GM12878 (cell line): ENCODE data around the gene C1GALT1C1. TPM values are rescaled to one million over a fixed set of nuclear protein-coding genes. Genes with fewer than 3 reads are reported as not detected.
"Not testable (repeated sequence)": the region's sequence is repeated elsewhere in the genome, so short reads cannot be mapped to it uniquely, and the experiment has no call there.

Experiments used
- ATAC-seq: fragments of 200-7000 bp; cut with Tn5 transposase; 3 replicates; pipeline ENCODE4 v1.9.1; 2020; ENCODE audit warnings: mild to moderate bottlenecking, moderate library complexity
- BruUV-seq: library from RNA; stranded (reverse); fragments of 400-500 nt; replicated peaks from 2 replicates; lab custom pipeline; 2021; lab: Mats Ljungman, UMichigan
- CTCF ChIA-PET: fragments of 300-600 bp; sonication (Branson Sonifier 250); formaldehyde crosslinking; extraction: SDS; loops from one replicate; lab custom pipeline; 2021; ENCODE audit warnings: inconsistent platforms; lab: Yijun Ruan, JAX
- POLR2A ChIA-PET: fragments of 350-600 bp; formaldehyde crosslinking; extraction: SDS; loops from one replicate; lab custom pipeline; 2021; ENCODE audit warnings: inconsistent platforms; lab: Charles Lee
- RAD21 ChIA-PET: fragments of 300-600 bp; sonication (Branson Sonifier 250); formaldehyde crosslinking; loops from one replicate; lab custom pipeline; 2023; ENCODE audit warnings: antibody characterized with exemption; ENCODE audit not compliant: unreplicated experiment; lab: Charles Lee
- SMC1A ChIA-PET: fragments of 300-600 bp; sonication (Branson Sonifier 250); formaldehyde crosslinking; loops from one replicate; lab custom pipeline; 2023; ENCODE audit not compliant: unreplicated experiment, uncharacterized antibody; lab: Charles Lee
- DNase-seq: peaks from one replicate; pipeline ENCODE4 v3.0.0-alpha.2; 2011; ENCODE audit warnings: low read depth, low spot score
- FAIRE-seq: peaks from 3 replicates; lab custom pipeline; 2011; peaks lifted over from hg19 to GRCh38; lab: Jason Lieb, UNC
- H2AFZ ChIP-seq: 2 replicates; pipeline ENCODE4 v1.6.0; 2011; ENCODE audit warnings: low read depth, low read length, control low read depth; ENCODE audit not compliant: control insufficient read depth
- H3K27ac ChIP-seq: 2 replicates; pipeline ENCODE4 v1.5.1; 2011; ENCODE audit warnings: control low read depth; ENCODE audit not compliant: control insufficient read depth, insufficient read depth
- H3K27me3 ChIP-seq, 2 experiments: replicated peaks in 1 of 2; 2 replicates each; pipeline versions ENCODE4 v1.6.0 to v1.6.1; 2011; ENCODE audit warnings: low read length in 1 of 2; ENCODE audit not compliant: control insufficient read depth in 2 of 2, insufficient read depth in 2 of 2
- H3K36me3 ChIP-seq, 2 experiments: 2 replicates each; pipeline ENCODE4 v1.5.1; 2011; ENCODE audit warnings: low read length in 1 of 2; ENCODE audit not compliant: control insufficient read depth in 2 of 2, insufficient read depth in 2 of 2
- H3K4me1 ChIP-seq: 2 replicates; pipeline ENCODE4 v1.6.1; 2011; ENCODE audit warnings: mild to moderate bottlenecking, low read length, moderate library complexity, mixed read lengths; ENCODE audit not compliant: control insufficient read depth, insufficient read depth
- H3K4me2 ChIP-seq: 2 replicates; pipeline ENCODE4 v1.6.0; 2011; ENCODE audit warnings: control low read depth; ENCODE audit not compliant: control insufficient read depth, insufficient read depth
- H3K4me3 ChIP-seq: fragments of 200-600 bp; sonication (generic); 2 replicates; pipeline ENCODE4 v1.5.1; 2016
- H3K79me2 ChIP-seq: 2 replicates; pipeline ENCODE4 v1.6.0; 2011; ENCODE audit warnings: low read length; ENCODE audit not compliant: control insufficient read depth, insufficient read depth
- H3K9ac ChIP-seq: 2 replicates; pipeline ENCODE4 v1.8.0; 2011; ENCODE audit warnings: low read length, control low read depth, mixed read lengths; ENCODE audit not compliant: control insufficient read depth, insufficient read depth
- H3K9me3 ChIP-seq: replicated peaks from 3 replicates; pipeline ENCODE4 v1.5.1; 2011; ENCODE audit warnings: mild to moderate bottlenecking, low read length; ENCODE audit not compliant: control insufficient read depth, insufficient read depth
- H4K20me1 ChIP-seq: 2 replicates; pipeline ENCODE4 v1.6.0; 2011; ENCODE audit not compliant: control insufficient read depth, insufficient read depth
- MEF2B ChIP-seq: fragments of 450-650 bp; IDR thresholded peaks from 2 replicates; pipeline ENCODE4 v1.6.1; 2018; ENCODE audit warnings: mild to moderate bottlenecking, moderate library complexity; ENCODE audit not compliant: partially characterized antibody, poor library complexity, severe bottlenecking
- NFXL1 ChIP-seq: fragments of 450-650 bp; IDR thresholded peaks from 2 replicates; pipeline ENCODE4 v1.6.1; 2017; ENCODE audit warnings: antibody characterized with exemption, mild to moderate bottlenecking, borderline replicate concordance
- PAX8 ChIP-seq: fragments of 450-650 bp; IDR thresholded peaks from 2 replicates; pipeline ENCODE4 v1.6.1; 2017; ENCODE audit warnings: mild to moderate bottlenecking, moderate library complexity
- POLR2AphosphoS2 ChIP-seq: IDR thresholded peaks from 2 replicates; pipeline ENCODE4 v1.6.1; 2011; ENCODE audit warnings: low read depth, mild to moderate bottlenecking, low read length, improper control_type of control experiment, moderate library complexity
- TAF1 ChIP-seq: IDR thresholded peaks from 2 replicates; pipeline ENCODE4 v1.6.1; 2011; ENCODE audit warnings: mild to moderate bottlenecking, low read depth, low read length, borderline replicate concordance
- ZBED1 ChIP-seq: IDR thresholded peaks from 2 replicates; pipeline ENCODE4 v1.6.1; 2016; ENCODE audit warnings: borderline replicate concordance
- WGBS: methylation state at CpG from one replicate; pipeline ENCODE4 v1.1.6; 2016; ENCODE audit warnings: low lambda C conversion rate; ENCODE audit not compliant: insufficient replicate concordance, insufficient coverage; ENCODE audit errors: missing lambda C conversion rate; 5-methylcytosine and 5-hydroxymethylcytosine counted together
- in situ Hi-C: fragments of 300-500 bp; cut with MboI; formaldehyde crosslinking; loops from 9 replicates; pipeline ENCODE4 v1.14.3; 2018; ENCODE audit warnings: mixed read lengths
- intact Hi-C: fragments of 100-400 bp; cut with micrococcal nuclease; formaldehyde crosslinking; loops from one replicate; pipeline ENCODE4 v1.14.2; 2022; ENCODE audit not compliant: unreplicated experiment
- polyA plus RNA-seq, 11 experiments: library from polyadenylated mRNA; depleted of rRNA in 4 of 11; unstranded in 6 of 11; stranded (reverse) in 5 of 11; fragments of >200 nt; fragmentation: Nextera tagmentation in 4 of 11; fragmentation: Illumina TruSeq in 1 of 11; extraction: Ambion mirVana in 4 of 11; extraction: Trizol in 1 of 11; gene quantifications; 1 replicate in 1 of 11; 2 replicates in 10 of 11; pipeline versions ENCODE4 v1.2.1 to v1.2.3, GENCODE V29; 2011 to 2016; ENCODE audit warnings: inconsistent platforms in 2 of 11, missing spikeins in 2 of 11, low read depth in 1 of 11
- total RNA-seq, 4 experiments: library from RNA; depleted of rRNA in 3 of 4; stranded (reverse); fragments of >200 nt in 3 of 4; fragmentation: Illumina TruSeq in 1 of 4; extraction: Trizol in 1 of 4; gene quantifications; 2 replicates each; pipeline versions ENCODE4 v1.2.1 to v1.2.3, GENCODE V29; 2013 to 2021
- TF ChIP-seq, protein P1 (sequence below): IDR thresholded peaks from 2 replicates; pipeline ENCODE4 v1.6.1; 2012; ENCODE audit warnings: mild to moderate bottlenecking, low read depth, low read length
- TF ChIP-seq, protein P2 (sequence below): fragments of 450-650 bp; IDR thresholded peaks from 2 replicates; pipeline ENCODE4 v1.6.1; 2017; ENCODE audit warnings: low read depth, mild to moderate bottlenecking, moderate library complexity

The C1GALT1C1 gene
- total and polyA plus RNA-seq, 10 of the 15 experiments (the other 5 are each of a cell fraction or from before 2014, with no cell fraction given): 11.6 to 71.7 (median 22.5) TPM

DNA sequence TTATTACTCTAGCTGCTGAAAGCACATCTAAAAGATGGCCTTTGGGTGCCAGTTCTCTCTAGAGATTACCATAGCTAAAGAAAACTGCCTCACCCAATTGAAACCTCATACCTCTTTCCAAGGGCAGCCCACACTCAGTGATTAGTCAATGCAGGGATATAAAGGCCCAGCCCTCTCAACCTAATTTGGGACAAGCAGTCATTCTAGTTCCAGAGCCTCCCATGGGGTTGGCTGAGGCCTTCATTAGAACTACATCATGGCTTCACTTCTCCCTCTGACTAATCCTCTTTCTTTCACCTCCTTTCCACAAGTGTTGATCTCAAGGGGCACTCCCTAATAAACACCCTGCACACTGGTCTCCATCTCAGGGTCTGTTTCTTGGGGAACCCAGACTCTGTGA, 38.5 kb upstream of the C1GALT1C1 start:
- no peak overlapping the region for H3K27ac ChIP-seq
- H3K36me3 ChIP-seq: no peaks in the 10 kb centered on the region
- TF ChIP-seq MEF2B (no peak), NFXL1 (no peak), PAX8 (no peak), TAF1 (no peak), POLR2AphosphoS2 (no peak), ZBED1 (no peak)
- TF ChIP-seq, protein P1, sequence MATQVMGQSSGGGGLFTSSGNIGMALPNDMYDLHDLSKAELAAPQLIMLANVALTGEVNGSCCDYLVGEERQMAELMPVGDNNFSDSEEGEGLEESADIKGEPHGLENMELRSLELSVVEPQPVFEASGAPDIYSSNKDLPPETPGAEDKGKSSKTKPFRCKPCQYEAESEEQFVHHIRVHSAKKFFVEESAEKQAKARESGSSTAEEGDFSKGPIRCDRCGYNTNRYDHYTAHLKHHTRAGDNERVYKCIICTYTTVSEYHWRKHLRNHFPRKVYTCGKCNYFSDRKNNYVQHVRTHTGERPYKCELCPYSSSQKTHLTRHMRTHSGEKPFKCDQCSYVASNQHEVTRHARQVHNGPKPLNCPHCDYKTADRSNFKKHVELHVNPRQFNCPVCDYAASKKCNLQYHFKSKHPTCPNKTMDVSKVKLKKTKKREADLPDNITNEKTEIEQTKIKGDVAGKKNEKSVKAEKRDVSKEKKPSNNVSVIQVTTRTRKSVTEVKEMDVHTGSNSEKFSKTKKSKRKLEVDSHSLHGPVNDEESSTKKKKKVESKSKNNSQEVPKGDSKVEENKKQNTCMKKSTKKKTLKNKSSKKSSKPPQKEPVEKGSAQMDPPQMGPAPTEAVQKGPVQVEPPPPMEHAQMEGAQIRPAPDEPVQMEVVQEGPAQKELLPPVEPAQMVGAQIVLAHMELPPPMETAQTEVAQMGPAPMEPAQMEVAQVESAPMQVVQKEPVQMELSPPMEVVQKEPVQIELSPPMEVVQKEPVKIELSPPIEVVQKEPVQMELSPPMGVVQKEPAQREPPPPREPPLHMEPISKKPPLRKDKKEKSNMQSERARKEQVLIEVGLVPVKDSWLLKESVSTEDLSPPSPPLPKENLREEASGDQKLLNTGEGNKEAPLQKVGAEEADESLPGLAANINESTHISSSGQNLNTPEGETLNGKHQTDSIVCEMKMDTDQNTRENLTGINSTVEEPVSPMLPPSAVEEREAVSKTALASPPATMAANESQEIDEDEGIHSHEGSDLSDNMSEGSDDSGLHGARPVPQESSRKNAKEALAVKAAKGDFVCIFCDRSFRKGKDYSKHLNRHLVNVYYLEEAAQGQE: no peak
- TF ChIP-seq, protein P2, sequence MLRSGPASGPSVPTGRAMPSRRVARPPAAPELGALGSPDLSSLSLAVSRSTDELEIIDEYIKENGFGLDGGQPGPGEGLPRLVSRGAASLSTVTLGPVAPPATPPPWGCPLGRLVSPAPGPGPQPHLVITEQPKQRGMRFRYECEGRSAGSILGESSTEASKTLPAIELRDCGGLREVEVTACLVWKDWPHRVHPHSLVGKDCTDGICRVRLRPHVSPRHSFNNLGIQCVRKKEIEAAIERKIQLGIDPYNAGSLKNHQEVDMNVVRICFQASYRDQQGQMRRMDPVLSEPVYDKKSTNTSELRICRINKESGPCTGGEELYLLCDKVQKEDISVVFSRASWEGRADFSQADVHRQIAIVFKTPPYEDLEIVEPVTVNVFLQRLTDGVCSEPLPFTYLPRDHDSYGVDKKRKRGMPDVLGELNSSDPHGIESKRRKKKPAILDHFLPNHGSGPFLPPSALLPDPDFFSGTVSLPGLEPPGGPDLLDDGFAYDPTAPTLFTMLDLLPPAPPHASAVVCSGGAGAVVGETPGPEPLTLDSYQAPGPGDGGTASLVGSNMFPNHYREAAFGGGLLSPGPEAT: no peak
- no peaks in the 10 kb centered on the region for H3K9me3 ChIP-seq
- in situ Hi-C loops (loop anchor here (10.0 kb wide), 1 partner anchor 164 kb away; no protein-coding TSS in a partner anchor), intact Hi-C loops (loop anchor here (1.0 kb wide), 1 partner anchor 13 kb away; no protein-coding TSS in a partner anchor)
- H3K79me2 ChIP-seq: no peaks in the 10 kb centered on the region
- ChIA-PET POLR2A (interaction anchor here (0.5 kb wide), 1 partner anchor 174 kb away, joined by 4 read pairs; no protein-coding TSS in a partner anchor), SMC1A (interaction anchor here (1.4 kb wide), 1 partner anchor 98 kb away, joined by 3 read pairs; no protein-coding TSS in a partner anchor), RAD21 (no interaction called here), CTCF (interaction anchor here (1.6 kb wide), 1 partner anchor 122 kb away, joined by 3 read pairs; no protein-coding TSS in a partner anchor)
- no peak; the same call in 2 of the 3 replicates for ATAC-seq
- no peak for DNase-seq
- no peaks in the 10 kb centered on the region for H4K20me1 ChIP-seq
- H3K9ac ChIP-seq: no peak overlapping the region
- no peak overlapping the region for H2AFZ ChIP-seq
- H3K4me3 ChIP-seq: no peak overlapping the region
- no peaks in the 10 kb centered on the region for H3K27me3 ChIP-seq
- no peak overlapping the region for H3K4me2 ChIP-seq
- FAIRE-seq: no peak
- no peaks in the 10 kb centered on the region for H3K4me1 ChIP-seq
- no TSS peak for BruUV-seq

DNA sequence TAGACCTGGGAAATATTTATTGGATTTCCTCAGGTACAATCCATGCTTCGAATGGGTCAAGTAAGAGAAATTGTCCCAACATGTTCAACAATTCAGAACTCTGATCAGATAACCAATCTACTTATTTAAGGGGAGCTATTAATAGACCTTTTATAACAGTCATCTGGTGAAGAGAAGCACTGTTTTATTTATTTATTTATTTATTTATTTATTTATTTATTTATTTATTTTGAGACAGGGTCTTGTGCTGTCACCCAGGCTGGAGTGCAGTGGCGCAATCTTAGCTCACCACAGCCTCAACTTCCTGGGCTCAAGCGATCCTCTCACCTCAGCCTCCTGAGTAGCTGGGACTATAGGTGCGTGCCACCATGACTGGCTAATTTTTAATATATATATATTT, 34.7 kb upstream of the C1GALT1C1 start:
- not testable (repeated sequence) for H3K4me1 ChIP-seq, H3K27me3 ChIP-seq, FAIRE-seq, BruUV-seq, H3K27ac ChIP-seq, ATAC-seq, H2AFZ ChIP-seq, H4K20me1 ChIP-seq, H3K79me2 ChIP-seq, H3K4me3 ChIP-seq, H3K4me2 ChIP-seq, H3K9me3 ChIP-seq, H3K36me3 ChIP-seq, DNase-seq, H3K9ac ChIP-seq
- in situ Hi-C loops (loop anchor here (10.0 kb wide), 1 partner anchor 160 kb away; no protein-coding TSS in a partner anchor), intact Hi-C loops (loop anchor here (1.0 kb wide), 1 partner anchor 166 kb away; no protein-coding TSS in a partner anchor)
- RAD21 ChIA-PET: interaction anchor here (2.2 kb wide), 1 partner anchor 150 kb away, joined by 7 read pairs; no protein-coding TSS in a partner anchor
- POLR2A ChIA-PET: interaction anchor here (0.7 to 0.9 kb wide), 2 partner anchors 46 to 85 kb away, joined by 3 read pairs; no protein-coding TSS in a partner anchor
- 71% methylated on average over 4 of the region's 4 CpGs for WGBS
- SMC1A ChIA-PET: interaction anchor here (0.7 to 2.1 kb wide), 9 partner anchors 9 to 217 kb away, joined by 3 to 12 read pairs (median 4); no protein-coding TSS in a partner anchor
- CTCF ChIA-PET: interaction anchor here (0.6 to 3.6 kb wide), 9 partner anchors 8 to 283 kb away, joined by 3 to 18 read pairs (median 7); no protein-coding TSS in a partner anchor
